IMR-90 (cell line): ENCODE results near the gene MUC5AC. TPM values are rescaled to one million over a fixed set of nuclear protein-coding genes. Genes with fewer than 3 reads are reported as not detected.

ENCODE experiments used
- ATAC-seq: fragments of 200-7000 bp; cut with Tn5 transposase; 2 replicates; pipeline ENCODE4 v1.9.1; 2020; ENCODE audit warnings: low read depth, mild to moderate bottlenecking, moderate library complexity
- BruUV-seq: library from RNA; stranded (reverse); fragments of 400-500 nt; replicated peaks from 2 replicates; lab custom pipeline; 2021; lab: Mats Ljungman, UMichigan
- CTCF ChIA-PET: fragments of 300-600 bp; formaldehyde crosslinking; extraction: SDS; loops from one replicate; lab custom pipeline; 2021; ENCODE audit warnings: antibody characterized with exemption; lab: Yijun Ruan, JAX
- POLR2A ChIA-PET: fragments of 300-600 bp; sonication (Branson Sonifier 250); formaldehyde crosslinking; loops from one replicate; lab custom pipeline; 2022; ENCODE audit warnings: antibody characterized with exemption; ENCODE audit not compliant: unreplicated experiment; lab: Charles Lee
- DNase-seq: peaks from one replicate; pipeline ENCODE4 v3.0.0; 2013
- H2AFZ ChIP-seq: replicated peaks from 2 replicates; pipeline ENCODE3; 2013; ENCODE audit warnings: low read length, mild to moderate bottlenecking; ENCODE audit not compliant: poor library complexity
- H2AK5ac ChIP-seq: 2 replicates; pipeline ENCODE4 v1.6.1; 2013; ENCODE audit warnings: low read depth, low read length, inconsistent platforms
- H2AK9ac ChIP-seq: replicated peaks from 2 replicates; pipeline ENCODE3; 2013; ENCODE audit warnings: mild to moderate bottlenecking, low read depth, low read length, moderate library complexity; ENCODE audit not compliant: poor library complexity
- H2BK120ac ChIP-seq: 2 replicates; pipeline ENCODE4 v1.6.1; 2013; ENCODE audit warnings: low read depth, low read length, inconsistent platforms
- H2BK15ac ChIP-seq: 3 replicates; pipeline ENCODE4 v1.6.1; 2013; ENCODE audit warnings: low read depth, low read length, inconsistent platforms
- H2BK20ac ChIP-seq: 2 replicates; pipeline ENCODE4 v1.6.1; 2013; ENCODE audit warnings: low read depth, mild to moderate bottlenecking, inconsistent platforms, low read length, moderate library complexity
- H2BK5ac ChIP-seq: 2 replicates; pipeline ENCODE4 v1.6.1; 2013; ENCODE audit warnings: mild to moderate bottlenecking, low read depth, low read length, inconsistent platforms; ENCODE audit not compliant: poor library complexity, severe bottlenecking
- H3K14ac ChIP-seq: replicated peaks from 2 replicates; pipeline ENCODE4 v1.6.1; 2013; ENCODE audit warnings: low read depth, low read length, inconsistent platforms
- H3K18ac ChIP-seq: 2 replicates; pipeline ENCODE4 v1.6.1; 2013; ENCODE audit warnings: low read depth, low read length, control low read depth
- H3K23ac ChIP-seq: 2 replicates; pipeline ENCODE4 v1.6.1; 2013; ENCODE audit warnings: low read depth, low read length, inconsistent platforms
- H3K27ac ChIP-seq: 2 replicates; pipeline ENCODE4 v1.5.1; 2013; ENCODE audit warnings: mild to moderate bottlenecking, control low read depth, low read length; ENCODE audit not compliant: insufficient read depth
- H3K27me3 ChIP-seq: 2 replicates; pipeline ENCODE4 v1.6.1; 2013; ENCODE audit warnings: low read length; ENCODE audit not compliant: control insufficient read depth, insufficient read depth
- H3K36me3 ChIP-seq: 2 replicates; pipeline ENCODE4 v1.6.1; 2013; ENCODE audit warnings: low read length, mixed read lengths; ENCODE audit not compliant: control insufficient read depth, insufficient read depth
- H3K4ac ChIP-seq: 2 replicates; pipeline ENCODE4 v1.6.1; 2013; ENCODE audit warnings: low read depth, low read length, inconsistent platforms
- H3K4me1 ChIP-seq: 2 replicates; pipeline ENCODE4 v1.6.1; 2013; ENCODE audit warnings: low read length, mixed read lengths; ENCODE audit not compliant: control insufficient read depth, insufficient read depth
- H3K4me2 ChIP-seq: 2 replicates; pipeline ENCODE4 v1.6.1; 2013; ENCODE audit warnings: low read depth, mild to moderate bottlenecking, control low read depth, low read length, moderate library complexity
- H3K4me3 ChIP-seq: 2 replicates; pipeline ENCODE4 v1.5.1; 2013; ENCODE audit warnings: low read depth, mild to moderate bottlenecking, control low read depth, low read length, moderate library complexity; ENCODE audit not compliant: insufficient read depth
- H3K56ac ChIP-seq: 2 replicates; pipeline ENCODE4 v1.6.1; 2013; ENCODE audit warnings: low read length, inconsistent platforms; ENCODE audit not compliant: insufficient read depth; ENCODE audit errors: extremely low read depth
- H3K79me1 ChIP-seq, 2 experiments: 2 replicates each; pipeline ENCODE4 v1.6.1; 2013; ENCODE audit warnings: low read length in 2 of 2, inconsistent platforms in 1 of 2, low read depth in 1 of 2
- H3K9ac ChIP-seq: 2 replicates; pipeline ENCODE4 v1.6.1; 2013; ENCODE audit warnings: low read depth, low read length, control low read depth
- H3K9me1 ChIP-seq: 2 replicates; pipeline ENCODE4 v1.6.1; 2013; ENCODE audit warnings: low read length, inconsistent platforms; ENCODE audit not compliant: insufficient read depth
- H3K9me3 ChIP-seq: 2 replicates; pipeline ENCODE4 v1.6.1; 2013; ENCODE audit warnings: low read length; ENCODE audit not compliant: control insufficient read depth, insufficient read depth
- H4K20me1 ChIP-seq: 2 replicates; pipeline ENCODE4 v1.6.1; 2013; ENCODE audit warnings: low read length, inconsistent platforms; ENCODE audit not compliant: insufficient read depth
- H4K5ac ChIP-seq: 2 replicates; pipeline ENCODE4 v1.6.1; 2013; ENCODE audit warnings: mild to moderate bottlenecking, low read depth, low read length, control low read depth
- H4K8ac ChIP-seq, 2 experiments: 2 replicates each; pipeline ENCODE4 v1.6.1; 2013; ENCODE audit warnings: low read depth in 2 of 2, low read length in 2 of 2, control low read depth in 1 of 2, inconsistent platforms in 1 of 2
- H4K91ac ChIP-seq: 2 replicates; pipeline ENCODE4 v1.6.1; 2013; ENCODE audit warnings: low read depth, low read length, inconsistent platforms; ENCODE audit not compliant: insufficient read depth
- BHLHE40 ChIP-seq: fragments of 150-350 bp; IDR thresholded peaks from 2 replicates; pipeline ENCODE4 v1.6.1; 2016; ENCODE audit warnings: mild to moderate bottlenecking, low read depth, low read length
- CEBPB ChIP-seq: IDR thresholded peaks from 2 replicates; pipeline ENCODE4 v1.6.1; 2012; ENCODE audit warnings: low read depth, low read length, improper control_type of control experiment
- FOS ChIP-seq: fragments of 150-350 bp; IDR thresholded peaks from 2 replicates; pipeline ENCODE4 v1.6.1; 2016; ENCODE audit warnings: low read depth, low read length
- MAFK ChIP-seq: IDR thresholded peaks from 2 replicates; pipeline ENCODE4 v1.6.1; 2012; ENCODE audit warnings: low read depth, low read length, improper control_type of control experiment
- MAZ ChIP-seq: IDR thresholded peaks from 2 replicates; pipeline ENCODE4 v1.6.1; 2012; ENCODE audit warnings: low read depth, mild to moderate bottlenecking, low read length, improper control_type of control experiment, moderate library complexity, borderline replicate concordance
- RFX5 ChIP-seq: IDR thresholded peaks from 2 replicates; pipeline ENCODE4 v1.8.0; 2012; ENCODE audit warnings: low read depth, mild to moderate bottlenecking, low read length, moderate library complexity
- WGBS, 2 experiments: methylation state at CpG; one replicate each; pipeline versions ENCODE4 v1.1.5 to v1.1.7; 2013; ENCODE audit warnings: missing lambda C conversion rate in 2 of 2; ENCODE audit not compliant: insufficient read length in 1 of 2; ENCODE audit errors: extremely low coverage in 2 of 2; 5-methylcytosine and 5-hydroxymethylcytosine counted together
- dilution Hi-C: fragments of 300-500 bp; cut with HindIII; formaldehyde crosslinking; loops from one replicate; pipeline ENCODE4 v1.14.3; 2018; ENCODE audit warnings: low sequenced_read_pairs; ENCODE audit not compliant: unreplicated experiment
- in situ Hi-C: fragments of 300-500 bp; cut with MboI; formaldehyde crosslinking; loops from 3 replicates; pipeline ENCODE4 v1.14.3; 2019; ENCODE audit warnings: low sequenced_read_pairs, inconsistent platforms, mixed read lengths
- intact Hi-C: fragments of 100-400 bp; cut with micrococcal nuclease; formaldehyde crosslinking; loops from 2 replicates; pipeline ENCODE4 v1.10.0; 2022
- polyA plus RNA-seq, 3 experiments: library from polyadenylated mRNA; depleted of rRNA; stranded (reverse); fragments of >200 nt; gene quantifications; 2 replicates each; pipeline ENCODE4 v1.2.3, GENCODE V29; 2012; ENCODE audit warnings: low replicate concordance in 1 of 3
- total RNA-seq: library from RNA; depleted of rRNA; stranded (reverse); fragments of >200 nt; gene quantifications from 2 replicates; pipeline ENCODE4 v1.2.3, GENCODE V29; 2012

Gene MUC5AC
- total and polyA plus RNA-seq, 2 of the 4 experiments (the other 2 are of a cell fraction) = 0.02 TPM; not detected in 1

DNA sequence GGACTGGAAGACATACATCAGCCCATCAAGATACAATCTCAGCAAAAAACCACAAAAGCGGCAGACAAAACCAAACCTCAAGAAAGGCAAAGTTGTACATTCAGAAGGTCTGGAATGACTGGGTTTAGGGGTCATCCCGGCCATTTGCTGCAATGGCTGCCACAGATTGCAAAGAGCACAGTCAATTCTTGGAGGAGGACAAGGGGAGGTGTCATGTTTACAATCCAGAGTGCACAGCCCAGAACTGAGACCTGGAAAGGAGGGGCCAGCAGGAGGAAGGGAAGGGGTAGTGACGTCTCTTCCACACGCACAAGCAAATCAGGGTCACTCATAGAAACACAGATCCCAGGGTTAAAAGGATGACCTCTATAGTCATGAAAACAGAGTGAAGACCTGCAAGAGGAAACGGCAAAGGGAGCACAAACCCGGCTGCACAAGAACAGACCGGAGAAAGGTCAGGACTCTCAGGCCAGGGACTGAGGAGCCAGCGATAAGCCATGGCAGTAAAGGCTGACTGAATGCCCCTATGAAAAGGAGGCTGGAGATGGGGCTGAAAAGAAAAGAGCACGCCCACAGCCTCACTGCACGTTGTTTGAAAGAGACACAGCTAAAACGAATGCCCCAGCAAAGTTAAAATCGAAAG is 18.2 kb upstream of the MUC5AC start:
- BruUV-seq = no TSS peak
- dilution Hi-C loops = no loop called here

More for the DNA sequence above, 18.2 kb upstream of the MUC5AC start:
- Histone ChIP-seq H4K20me1 (no peaks in the 10 kb centered on the region), H3K9ac (no peak overlapping the region), H3K4me1 (peaks cover 13% of the 10 kb centered on the region), H2BK20ac (peak overlapping the region; percentile 40), H2BK5ac (peak overlapping the region; percentile 83), H4K5ac (peak overlapping the region; percentile 73), H4K8ac (peak overlapping the region; percentile 56; a peak in 3 of 4 replicates), H3K27me3 (no peaks in the 10 kb centered on the region), H3K9me1 (0 out of 2 replicates have a peak, but pooled peaks cover 5% of the 10 kb centered on the region), H2AK9ac (peak overlapping the region; percentile 31), H2AFZ (peak overlapping the region; percentile 85), H4K91ac (peak overlapping the region; percentile 86), H3K27ac (peak overlapping the region; percentile 40), H2AK5ac (peak overlapping the region; percentile 50; the same call in 1 of the 2 replicates), H2BK120ac (peak overlapping the region; percentile 86), H3K9me3 (peaks cover 17% of the 10 kb centered on the region), H3K4me3 (no peak overlapping the region), H3K56ac (peak overlapping the region; percentile 5; the same call in 1 of the 2 replicates), H3K14ac (peak overlapping the region; percentile 13), H3K4me2 (peak overlapping the region; percentile 36), H3K4ac (peak overlapping the region; percentile 85), H3K79me1 (no peaks in the 10 kb centered on the region), H3K36me3 (no peaks in the 10 kb centered on the region), H3K18ac (peak overlapping the region; percentile 75), H3K23ac (peak overlapping the region; percentile 53), H2BK15ac (peak overlapping the region; percentile 31; the same call in 1 of the 3 replicates)
- WGBS, 2 experiments = 36% methylated on average over 6 of the region's 12 CpGs; no CpG with 5 or more reads in 1 of the 2 experiments
- TF ChIP-seq MAFK = peak; percentile 42; the same call in 1 of the 2 replicates
- TF ChIP-seq RFX5 = no peak
- TF ChIP-seq MAZ = peak; percentile 63
- peak; percentile 79 for TF ChIP-seq CEBPB
- peak; percentile 17; the same call in 1 of the 2 replicates for TF ChIP-seq FOS
- TF ChIP-seq BHLHE40 = peak; percentile 34; the same call in 1 of the 2 replicates
- ChIA-PET POLR2A (no interaction called here), CTCF (no interaction called here)
- ATAC-seq (peak; percentile 94), DNase-seq (peak; percentile 91)
- intact Hi-C loops = no loop called here
- in situ Hi-C loops = no loop called here
